NCI-H774 (cell line): ENCODE data around the gene SLC38A1.
"Not testable (repeated sequence)": the region's sequence is repeated elsewhere in the genome, so short reads cannot be mapped to it uniquely, and the experiment has no call there.

Experiments used
- DNase-seq: peaks from one replicate; lab custom pipeline; 2025; lab: John Stamatoyannopoulos, UW

The SLC38A1 gene

GRCh38 chr12:46264057-46264456 is 4.8 kb downstream of the SLC38A1 start:
- DNase-seq, result no peak

DNA sequence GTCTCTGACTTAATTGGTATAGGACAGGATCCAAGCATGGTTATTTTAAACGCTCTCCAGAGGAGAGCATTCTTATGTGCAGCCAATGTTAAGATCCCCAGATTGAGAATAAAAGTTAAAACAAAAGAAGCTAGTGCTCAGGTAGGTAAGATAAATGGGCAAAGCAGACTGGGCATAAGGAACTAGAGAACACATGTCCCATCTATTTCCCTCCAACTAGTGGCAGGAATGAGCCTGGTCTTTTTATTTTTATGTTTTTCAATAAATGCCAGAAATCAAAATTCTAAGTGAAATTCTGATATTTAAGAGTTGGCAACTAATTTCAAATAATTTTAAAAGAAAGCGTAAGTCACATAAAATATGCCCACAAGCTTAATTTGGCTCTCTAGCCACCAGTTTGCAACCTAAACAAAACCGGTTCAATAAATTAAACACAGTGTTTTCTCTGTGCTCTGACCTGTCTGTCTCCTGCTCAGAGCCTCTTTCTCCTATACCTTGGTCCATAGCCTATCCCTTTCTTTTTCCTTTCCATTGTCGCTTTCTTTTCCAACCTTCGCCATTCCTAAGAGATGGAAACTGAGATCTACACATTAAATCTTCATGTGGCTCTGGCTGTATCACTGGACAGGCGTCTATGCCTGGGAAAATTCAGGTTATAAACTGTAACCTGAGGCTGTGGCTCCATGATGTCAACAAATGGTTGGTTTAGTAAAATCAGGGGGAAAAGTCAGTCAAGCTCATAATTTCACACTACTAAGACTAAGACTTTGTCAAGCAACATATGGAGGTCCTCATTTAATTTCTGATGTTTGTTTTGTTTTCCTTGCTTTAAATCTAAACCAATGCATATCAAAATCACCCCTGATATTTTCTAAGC is 5.5 kb downstream of the SLC38A1 start:
- DNase-seq, result no peak

GRCh38 chr12:46261646-46262045 is 7.2 kb downstream of the SLC38A1 start:
- DNase-seq, result no peak

GRCh38 chr12:46260913-46261476 is 7.8 kb downstream of the SLC38A1 start:
- DNase-seq, result no peak

DNA sequence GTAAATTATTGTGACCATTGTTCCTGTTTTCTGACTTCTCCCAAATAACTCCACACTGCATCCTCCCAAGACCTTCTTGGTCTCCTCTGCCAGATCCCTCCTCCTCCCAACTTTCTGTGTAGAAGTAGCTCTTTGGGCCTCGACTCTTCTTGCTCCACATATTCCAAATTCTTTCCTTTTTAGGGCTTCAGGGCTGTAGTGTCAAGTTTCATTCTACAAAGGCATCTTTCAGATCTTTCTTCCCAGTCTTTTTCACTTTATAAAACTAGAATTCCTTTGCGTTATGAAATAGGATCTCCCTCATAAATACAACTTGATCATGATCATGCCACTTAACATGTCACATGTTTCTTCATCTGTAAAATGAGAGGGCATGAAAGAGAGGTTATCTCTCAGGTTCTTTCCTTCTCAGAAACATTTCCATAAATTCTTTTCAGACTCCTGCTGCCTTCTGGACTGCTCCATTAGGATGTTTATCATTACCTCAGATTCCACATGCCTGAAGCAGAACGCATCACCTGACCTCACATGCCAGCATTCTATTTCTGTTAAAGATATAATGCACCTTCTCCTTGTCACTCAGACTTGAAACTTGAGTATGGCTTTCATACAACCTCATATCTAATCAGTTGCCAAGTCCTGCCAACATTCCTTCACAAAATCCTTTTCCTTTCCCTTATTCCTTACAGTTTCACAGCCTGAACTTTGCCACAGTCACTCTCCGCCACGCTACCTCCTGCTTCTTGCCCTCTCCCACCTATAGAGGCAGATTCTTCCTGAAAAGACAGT is 8.5 kb downstream of the SLC38A1 start:
- DNase-seq, result no peak

DNA sequence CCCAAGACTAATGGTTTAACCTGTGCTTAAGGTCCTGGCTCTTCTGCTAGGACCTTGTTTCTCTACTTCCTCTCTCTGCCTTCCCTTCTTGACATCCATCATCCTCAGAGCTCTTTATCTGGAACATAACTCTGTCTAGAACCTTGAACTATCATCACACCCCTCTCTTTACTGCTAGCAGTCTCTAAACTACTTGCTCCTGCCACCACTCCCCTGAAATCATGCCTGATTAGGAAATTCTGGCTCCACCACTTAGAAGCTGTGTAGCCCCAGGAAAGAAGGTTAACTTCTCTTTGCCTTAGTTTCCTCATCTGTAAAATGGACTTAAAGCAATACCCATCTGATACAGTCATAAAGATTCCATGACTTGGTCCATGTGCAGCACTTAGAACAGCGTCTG is 9.1 kb downstream of the SLC38A1 start:
- no peak for DNase-seq

- no peak for DNase-seq
Observed at GRCh38 chr12:46259071-46259470, 9.8 kb downstream of the SLC38A1 start.

- DNase-seq, result no peak
Observed at GRCh38 chr12:46258129-46258528, 10.7 kb downstream of the SLC38A1 start.

DNA sequence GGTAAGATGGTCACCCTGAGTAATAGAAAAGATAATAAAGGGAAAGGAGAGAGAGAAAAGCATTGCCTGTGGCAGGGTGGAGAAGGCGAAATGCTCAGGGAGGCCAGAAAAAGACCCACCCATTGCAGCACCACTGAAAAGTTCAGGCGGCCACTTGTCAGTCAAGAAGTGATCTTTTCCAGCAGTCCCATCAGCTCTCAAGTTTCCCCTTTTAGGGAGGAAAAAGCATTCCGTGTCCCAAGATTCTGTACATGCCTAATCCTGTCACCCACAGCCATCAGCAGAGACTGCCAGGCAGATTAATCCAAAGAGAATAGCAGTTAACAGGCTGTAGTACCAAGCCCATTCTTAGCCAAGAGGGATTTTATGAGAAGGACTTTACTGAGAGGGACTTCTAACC is 11.9 kb downstream of the SLC38A1 start:
- no peak for DNase-seq

- no peak for DNase-seq
Observed at GRCh38 chr12:46253544-46254162, 15.2 kb downstream of the SLC38A1 start.

DNA sequence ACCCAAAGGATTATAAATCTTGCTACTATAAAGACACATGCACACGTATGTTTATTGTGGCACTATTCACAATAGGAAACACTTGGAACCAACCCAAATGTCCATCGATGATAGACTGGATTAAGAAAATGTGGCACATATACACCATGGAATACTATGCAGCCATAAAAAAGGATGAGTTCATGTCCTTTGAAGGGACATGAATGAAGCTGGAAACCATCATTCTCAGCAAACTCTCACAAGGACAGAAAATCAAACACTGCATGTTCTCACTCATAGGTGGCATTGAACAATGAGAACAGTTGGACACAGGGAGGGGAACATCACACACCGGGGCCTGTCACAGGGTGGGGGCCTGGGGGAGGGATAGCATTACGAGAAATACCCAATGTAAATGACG is 16.8 kb downstream of the SLC38A1 start:
- DNase-seq, result not testable (repeated sequence)

GRCh38 chr12:46249960-46250359 is 18.9 kb downstream of the SLC38A1 start:
- DNase-seq, result not testable (repeated sequence)

- no peak for DNase-seq
Observed at GRCh38 chr12:46246021-46246700, 22.7 kb downstream of the SLC38A1 start.

DNA sequence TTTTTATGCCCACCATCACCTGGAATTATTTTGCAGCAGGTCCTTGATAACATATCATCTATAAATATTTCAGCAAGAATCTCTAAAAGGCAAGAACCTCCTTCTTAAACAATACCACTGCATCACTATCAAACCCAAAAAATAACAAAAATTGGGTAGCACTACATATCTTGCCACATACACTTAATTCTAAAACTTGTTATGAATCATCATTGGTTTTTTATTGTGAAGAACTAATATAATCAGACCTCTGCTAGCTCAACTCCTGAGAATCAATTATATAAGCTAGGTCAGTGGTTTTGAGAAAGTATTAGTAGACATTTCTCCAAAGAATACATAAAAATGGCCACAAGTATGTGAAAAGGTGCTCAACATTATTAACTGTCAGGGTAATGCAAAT is 23.8 kb downstream of the SLC38A1 start:
- no peak for DNase-seq

DNA sequence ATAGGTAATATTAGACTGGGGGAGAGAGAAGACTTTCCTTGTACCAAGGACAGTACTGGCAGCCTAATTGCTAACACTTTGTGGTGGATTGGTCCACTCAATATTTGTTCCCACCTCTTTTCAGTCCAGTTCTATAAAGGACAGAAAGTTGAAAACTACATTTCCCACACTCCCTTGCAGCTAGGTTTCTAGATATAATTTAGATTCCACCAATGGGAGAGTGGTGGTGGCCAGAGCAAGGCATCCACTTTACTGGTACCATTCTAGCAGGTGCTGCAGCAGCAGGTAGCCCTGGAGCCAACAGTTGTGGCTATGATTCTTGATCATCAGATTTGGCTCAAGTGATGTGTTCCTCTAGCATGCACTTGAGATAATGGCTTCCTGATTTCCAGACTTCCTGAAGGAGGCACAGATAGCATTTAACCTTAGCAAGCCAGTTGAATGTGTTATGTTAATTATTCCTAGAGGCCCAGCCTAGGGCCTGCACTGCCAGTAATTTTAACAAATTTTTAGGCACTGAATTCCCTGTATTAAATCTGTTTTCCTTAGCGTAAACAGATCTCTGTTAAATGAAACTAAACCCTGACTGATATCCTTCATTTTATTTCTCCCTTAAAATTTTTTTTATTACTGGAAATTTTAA is 24.4 kb downstream of the SLC38A1 start:
- no peak for DNase-seq

GRCh38 chr12:46242569-46242968 is 26.3 kb downstream of the SLC38A1 start:
- DNase-seq, result no peak

DNA sequence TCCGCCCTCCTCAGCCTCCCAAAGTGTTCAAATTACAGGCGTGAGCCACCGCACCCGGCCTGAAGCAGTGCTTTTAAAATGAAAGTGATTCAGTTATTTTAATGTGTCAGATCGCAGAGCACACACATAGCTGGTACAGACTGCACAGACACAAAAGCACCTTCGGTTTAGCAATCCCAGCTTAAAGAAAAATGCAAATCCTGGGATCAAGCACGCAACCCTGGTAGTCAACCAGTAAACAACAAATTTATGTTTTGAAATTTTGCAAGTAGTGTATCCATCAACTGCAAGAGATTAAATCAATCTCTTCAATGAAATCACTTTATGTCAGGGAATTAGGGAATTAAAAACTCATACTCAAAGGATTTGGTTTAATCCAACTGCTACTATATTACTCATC is 28.4 kb downstream of the SLC38A1 start:
- DNase-seq, result no peak

GRCh38 chr12:46238821-46239220 is 30.0 kb downstream of the SLC38A1 start:
- DNase-seq, result no peak

- DNase-seq, result no peak
Observed at GRCh38 chr12:46237371-46238045, 31.3 kb downstream of the SLC38A1 start.

- no peak for DNase-seq
Observed at GRCh38 chr12:46234000-46234399, 34.8 kb downstream of the SLC38A1 start.

GRCh38 chr12:46233423-46233822 is 35.4 kb downstream of the SLC38A1 start:
- DNase-seq, result no peak
